DND-41 (cell line): Measurements from ENCODE around the gene SLCO2A1.

ENCODE experiments used
- EZH2 ChIP-seq: IDR thresholded peaks from 3 replicates; pipeline ENCODE4 v1.6.1; 2012; ENCODE audit warnings: borderline replicate concordance, low read depth, mild to moderate bottlenecking, moderate library complexity, low read length, inconsistent platforms; ENCODE audit not compliant: severe bottlenecking
- TF ChIP-seq, protein P1 (sequence below): IDR thresholded peaks from 2 replicates; pipeline ENCODE4 v1.5.1; 2012; ENCODE audit warnings: borderline replicate concordance, low read length, moderate library complexity, mild to moderate bottlenecking; ENCODE audit not compliant: poor library complexity, severe bottlenecking; ENCODE audit errors: extremely low read depth

DNA sequence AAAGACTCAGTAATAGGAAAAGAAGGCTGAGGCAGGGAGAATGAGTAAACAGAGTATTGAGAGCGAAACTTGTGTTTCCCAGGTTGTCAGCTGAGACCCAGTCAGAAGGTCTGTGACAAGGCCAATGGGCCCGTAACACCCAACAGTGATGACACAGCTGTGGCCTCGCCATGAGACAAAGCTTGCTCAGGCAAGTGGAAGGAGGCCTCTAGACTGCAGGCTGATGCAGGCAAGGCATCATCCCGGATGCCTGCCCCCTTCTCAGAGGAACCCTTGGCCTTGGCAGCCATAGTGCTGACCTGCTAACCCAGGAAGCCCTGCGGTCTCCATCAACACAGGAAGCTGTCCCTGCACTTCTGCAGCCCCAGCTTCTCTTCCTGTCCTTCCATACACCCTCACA lies 149.4 kb downstream of the SLCO2A1 start:
- no peak for TF ChIP-seq EZH2
- TF ChIP-seq, protein P1, sequence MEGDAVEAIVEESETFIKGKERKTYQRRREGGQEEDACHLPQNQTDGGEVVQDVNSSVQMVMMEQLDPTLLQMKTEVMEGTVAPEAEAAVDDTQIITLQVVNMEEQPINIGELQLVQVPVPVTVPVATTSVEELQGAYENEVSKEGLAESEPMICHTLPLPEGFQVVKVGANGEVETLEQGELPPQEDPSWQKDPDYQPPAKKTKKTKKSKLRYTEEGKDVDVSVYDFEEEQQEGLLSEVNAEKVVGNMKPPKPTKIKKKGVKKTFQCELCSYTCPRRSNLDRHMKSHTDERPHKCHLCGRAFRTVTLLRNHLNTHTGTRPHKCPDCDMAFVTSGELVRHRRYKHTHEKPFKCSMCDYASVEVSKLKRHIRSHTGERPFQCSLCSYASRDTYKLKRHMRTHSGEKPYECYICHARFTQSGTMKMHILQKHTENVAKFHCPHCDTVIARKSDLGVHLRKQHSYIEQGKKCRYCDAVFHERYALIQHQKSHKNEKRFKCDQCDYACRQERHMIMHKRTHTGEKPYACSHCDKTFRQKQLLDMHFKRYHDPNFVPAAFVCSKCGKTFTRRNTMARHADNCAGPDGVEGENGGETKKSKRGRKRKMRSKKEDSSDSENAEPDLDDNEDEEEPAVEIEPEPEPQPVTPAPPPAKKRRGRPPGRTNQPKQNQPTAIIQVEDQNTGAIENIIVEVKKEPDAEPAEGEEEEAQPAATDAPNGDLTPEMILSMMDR = no peak
